Activated gamma-delta T cell treated with anti-CD3 and anti-CD28 coated beads, Interleukin-2, amount 50 U/mL, for 16 hours (primary cell): ENCODE results near the gene TRIM54.
"Not testable (repeated sequence)": the region's sequence is repeated elsewhere in the genome, so short reads cannot be mapped to it uniquely, and the experiment has no call there.

Experiments used
- DNase-seq: peaks from one replicate; pipeline ENCODE4 v3.0.0-alpha.2; 2020; ENCODE audit warnings: low read depth

Gene TRIM54

GRCh38 chr2:27282892-27283291 is 663 bp downstream of the TRIM54 start:
- DNase-seq = no peak

GRCh38 chr2:27284996-27285395 is 2.8 kb downstream of the TRIM54 start:
- DNase-seq = no peak

- DNase-seq = no peak
These were observed 3.3 kb downstream of the TRIM54 start for GRCh38 chr2:27285481-27285880.

GRCh38 chr2:27288610-27289009 is 6.4 kb downstream of the TRIM54 start:
- DNase-seq = no peak

- DNase-seq = no peak
These were observed 8.3 kb downstream of the TRIM54 start for GRCh38 chr2:27290549-27290948.

- no peak for DNase-seq
These were observed 9.6 kb downstream of the TRIM54 start for GRCh38 chr2:27291865-27292264.

- DNase-seq = no peak
These were observed 12.7 kb downstream of the TRIM54 start for GRCh38 chr2:27294928-27295327.

- DNase-seq = no peak
These were observed 14.3 kb downstream of the TRIM54 start for GRCh38 chr2:27296481-27296880.

GRCh38 chr2:27297195-27297594 is 15.0 kb downstream of the TRIM54 start:
- DNase-seq = no peak

GRCh38 chr2:27298391-27299080 is 16.3 kb downstream of the TRIM54 start:
- DNase-seq = no peak

GRCh38 chr2:27300606-27301005 is 18.4 kb downstream of the TRIM54 start:
- DNase-seq = not testable (repeated sequence)

- no peak for DNase-seq
These were observed 21.1 kb downstream of the TRIM54 start for GRCh38 chr2:27303093-27304025.

GRCh38 chr2:27304488-27305240 is 22.4 kb downstream of the TRIM54 start:
- no peak for DNase-seq

GRCh38 chr2:27305516-27305915 is 23.3 kb downstream of the TRIM54 start:
- no peak for DNase-seq

GRCh38 chr2:27306136-27306535 is 23.9 kb downstream of the TRIM54 start:
- DNase-seq = no peak

- DNase-seq = peak; percentile 17
These were observed 24.5 kb downstream of the TRIM54 start for GRCh38 chr2:27306573-27307286.

- DNase-seq = no peak
These were observed 25.0 kb downstream of the TRIM54 start for GRCh38 chr2:27307287-27307544.

- DNase-seq = no peak
These were observed 25.5 kb downstream of the TRIM54 start for GRCh38 chr2:27307545-27308358.

- DNase-seq = no peak
These were observed 26.2 kb downstream of the TRIM54 start, which contains the start of gene UCN for GRCh38 chr2:27308359-27308881. UCN (minus strand) TSS chr2:27308445; CDS start chr2:27307895, 550 bp downstream.

- no peak for DNase-seq
These were observed 27.4 kb downstream of the TRIM54 start for GRCh38 chr2:27309651-27310050.

GRCh38 chr2:27312152-27312551 is 29.9 kb downstream of the TRIM54 start:
- DNase-seq = no peak
